Vagina (tissue), 2 donors: ENCODE results near the gene BCO1.

Experiments
- CTCF ChIP-seq, 3 experiments: fragments of 450-650 bp in 2 of 3; fragments of 200-600 bp in 1 of 3; sonication (generic) in 1 of 3; IDR thresholded peaks; one replicate each; pipeline ENCODE4 v1.5.1; 2017 to 2019; ENCODE audit warnings: antibody characterized with exemption in 3 of 3, mild to moderate bottlenecking in 2 of 3, moderate library complexity in 2 of 3
- POLR2A ChIP-seq, 2 donors: fragments of 450-650 bp; IDR thresholded peaks; one replicate each; pipeline ENCODE4 v1.6.1; 2017; ENCODE audit warnings: antibody characterized with exemption in 2 of 2, mild to moderate bottlenecking in 2 of 2, moderate library complexity in 2 of 2

GRCh38 chr16:81275064-81275532 lies 36.6 kb downstream of the BCO1 start:
- TF ChIP-seq POLR2A (IDR thresholded peaks at IDR 0.05), result no peak
- no peak for TF ChIP-seq CTCF (IDR thresholded peaks at IDR 0.05)
